Activated naive CD4-positive, alpha-beta T cell treated with anti-CD3 and anti-CD28 coated beads, Interleukin-2, amount 50 U/mL, for 24 hours (primary cell): ENCODE measurements around the gene ZNF182.
"Not testable (repeated sequence)": the region's sequence is repeated elsewhere in the genome, so short reads cannot be mapped to it uniquely, and the experiment has no call there.

Experiments used
- H3K27ac Mint-ChIP-seq: one replicate; pipeline ENCODE4 v1.8.0; 2021; ENCODE audit warnings: mild to moderate bottlenecking, mixed read lengths
- H3K27me3 Mint-ChIP-seq: one replicate; pipeline ENCODE4 v1.8.0; 2021; ENCODE audit warnings: mixed read lengths
- H3K36me3 Mint-ChIP-seq: one replicate; pipeline ENCODE4 v1.8.0; 2021; ENCODE audit warnings: mixed read lengths
- H3K4me1 Mint-ChIP-seq: one replicate; pipeline ENCODE4 v1.8.0; 2021; ENCODE audit warnings: mixed read lengths
- H3K4me3 Mint-ChIP-seq: one replicate; pipeline ENCODE4 v1.8.0; 2021; ENCODE audit warnings: mild to moderate bottlenecking, mixed read lengths
- H3K9me3 Mint-ChIP-seq: one replicate; pipeline ENCODE4 v1.8.0; 2021; ENCODE audit warnings: mixed read lengths

ZNF182 gene

GRCh38 chrX:47958761-47959342, 44.9 kb downstream of the ZNF182 start:
- Mint-ChIP-seq H3K36me3 (no peaks in the 10 kb centered on the region), H3K4me1 (no peaks in the 10 kb centered on the region), H3K27me3 (no peaks in the 10 kb centered on the region), H3K4me3 (no peak overlapping the region), H3K9me3 (no peaks in the 10 kb centered on the region), H3K27ac (no peak overlapping the region)

- H3K36me3 Mint-ChIP-seq, H3K27me3 Mint-ChIP-seq, H3K4me3 Mint-ChIP-seq, H3K4me1 Mint-ChIP-seq, H3K27ac Mint-ChIP-seq, H3K9me3 Mint-ChIP-seq: not testable (repeated sequence)
Measured at GRCh38 chrX:47958206-47958605, 45.6 kb downstream of the ZNF182 start.

GRCh38 chrX:47956016-47956415, 47.8 kb downstream of the ZNF182 start:
- Mint-ChIP-seq H3K27ac (no peak overlapping the region), H3K4me3 (no peak overlapping the region), H3K9me3 (peaks cover 5% of the 10 kb centered on the region), H3K4me1 (no peaks in the 10 kb centered on the region), H3K27me3 (no peaks in the 10 kb centered on the region), H3K36me3 (no peaks in the 10 kb centered on the region)

GRCh38 chrX:47955295-47955694, 48.5 kb downstream of the ZNF182 start:
- H3K27ac Mint-ChIP-seq, H3K4me3 Mint-ChIP-seq, H3K27me3 Mint-ChIP-seq, H3K36me3 Mint-ChIP-seq, H3K4me1 Mint-ChIP-seq: not testable (repeated sequence)
- H3K9me3 Mint-ChIP-seq = peaks cover 13% of the 10 kb centered on the region

GRCh38 chrX:47941423-47941822, 62.4 kb downstream of the ZNF182 start:
- H3K9me3 Mint-ChIP-seq = no peaks in the 10 kb centered on the region
- no peaks in the 10 kb centered on the region for H3K27me3 Mint-ChIP-seq
- peaks cover 5% of the 10 kb centered on the region for H3K36me3 Mint-ChIP-seq
- no peak overlapping the region for H3K27ac Mint-ChIP-seq
- no peak overlapping the region for H3K4me3 Mint-ChIP-seq
- H3K4me1 Mint-ChIP-seq = peaks cover 6% of the 10 kb centered on the region

- no peaks in the 10 kb centered on the region for H3K9me3 Mint-ChIP-seq
- H3K4me3 Mint-ChIP-seq = no peak overlapping the region
- H3K27ac Mint-ChIP-seq = no peak overlapping the region
- H3K27me3 Mint-ChIP-seq = no peaks in the 10 kb centered on the region
- H3K4me1 Mint-ChIP-seq = peaks cover 10% of the 10 kb centered on the region
- H3K36me3 Mint-ChIP-seq = peaks cover 5% of the 10 kb centered on the region
Measured at GRCh38 chrX:47940448-47940847, 63.3 kb downstream of the ZNF182 start.

GRCh38 chrX:47936940-47937317, 66.9 kb downstream of the ZNF182 start:
- no peaks in the 10 kb centered on the region for H3K9me3 Mint-ChIP-seq
- H3K27me3 Mint-ChIP-seq = no peaks in the 10 kb centered on the region
- H3K27ac Mint-ChIP-seq = no peak overlapping the region
- peak overlapping the region; percentile 87 for H3K4me3 Mint-ChIP-seq
- peaks cover 10% of the 10 kb centered on the region for H3K4me1 Mint-ChIP-seq
- peaks cover 2% of the 10 kb centered on the region for H3K36me3 Mint-ChIP-seq

DNA sequence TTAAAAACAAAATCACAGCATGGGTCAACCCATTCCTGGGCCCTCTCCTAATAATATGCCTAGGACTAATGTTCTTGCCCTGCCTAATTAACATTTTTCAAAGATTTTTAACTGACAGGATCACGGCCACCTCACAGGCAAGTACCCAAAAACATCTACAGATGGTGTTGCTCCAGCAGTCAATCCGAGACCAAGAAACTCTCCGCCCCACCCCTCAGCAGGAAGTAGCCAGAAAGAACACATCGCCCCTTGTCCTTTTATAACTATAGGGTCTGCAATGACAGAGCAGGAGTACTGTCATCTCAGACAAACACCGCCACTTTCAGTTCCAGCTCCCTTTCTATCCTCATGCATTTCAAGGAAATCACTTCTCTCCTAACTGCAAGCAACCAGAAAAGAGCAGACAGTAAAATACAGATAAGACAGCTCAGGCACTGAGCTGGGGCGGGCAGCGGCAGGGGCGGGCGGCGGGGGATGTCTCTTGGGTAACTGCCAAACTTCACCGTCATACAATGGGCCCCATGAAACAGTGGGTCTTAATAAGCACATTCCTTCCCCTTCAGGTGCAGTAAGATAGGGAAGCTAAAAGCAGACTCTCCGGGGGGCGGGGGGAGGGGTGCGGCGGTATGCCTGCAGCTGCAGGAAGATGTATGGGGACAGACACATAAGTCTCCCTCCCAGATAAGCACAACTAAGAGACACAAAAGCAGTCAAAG, 67.4 kb downstream of the ZNF182 start:
- H3K36me3 Mint-ChIP-seq = peaks cover 2% of the 10 kb centered on the region
- no peak overlapping the region for H3K27ac Mint-ChIP-seq
- H3K9me3 Mint-ChIP-seq = no peaks in the 10 kb centered on the region
- H3K4me1 Mint-ChIP-seq = peaks cover 10% of the 10 kb centered on the region
- H3K4me3 Mint-ChIP-seq = peak overlapping the region; percentile 87
- no peaks in the 10 kb centered on the region for H3K27me3 Mint-ChIP-seq

DNA sequence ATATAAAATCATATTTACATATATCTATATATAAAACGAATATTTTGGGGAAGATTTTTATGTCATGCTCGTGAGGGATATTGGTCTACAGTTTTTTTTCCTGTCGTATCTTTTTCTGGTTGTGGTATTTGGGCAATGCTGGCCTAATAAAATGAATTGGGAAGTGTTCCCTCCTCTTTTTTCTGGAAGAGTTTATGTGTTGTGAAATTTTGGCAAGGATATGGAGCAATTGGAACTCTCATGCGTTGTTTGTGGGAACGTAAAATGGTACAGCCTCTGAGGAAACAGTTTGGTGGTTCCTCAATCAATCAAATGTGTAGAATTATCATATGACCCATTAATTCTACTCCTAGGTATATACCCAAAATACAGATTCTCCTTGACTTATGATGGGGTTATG, 69.8 kb downstream of the ZNF182 start:
- H3K27me3 Mint-ChIP-seq = no peaks in the 10 kb centered on the region
- peaks cover 10% of the 10 kb centered on the region for H3K4me1 Mint-ChIP-seq
- no peak overlapping the region for H3K4me3 Mint-ChIP-seq
- no peaks in the 10 kb centered on the region for H3K36me3 Mint-ChIP-seq
- no peak overlapping the region for H3K27ac Mint-ChIP-seq
- no peaks in the 10 kb centered on the region for H3K9me3 Mint-ChIP-seq

DNA sequence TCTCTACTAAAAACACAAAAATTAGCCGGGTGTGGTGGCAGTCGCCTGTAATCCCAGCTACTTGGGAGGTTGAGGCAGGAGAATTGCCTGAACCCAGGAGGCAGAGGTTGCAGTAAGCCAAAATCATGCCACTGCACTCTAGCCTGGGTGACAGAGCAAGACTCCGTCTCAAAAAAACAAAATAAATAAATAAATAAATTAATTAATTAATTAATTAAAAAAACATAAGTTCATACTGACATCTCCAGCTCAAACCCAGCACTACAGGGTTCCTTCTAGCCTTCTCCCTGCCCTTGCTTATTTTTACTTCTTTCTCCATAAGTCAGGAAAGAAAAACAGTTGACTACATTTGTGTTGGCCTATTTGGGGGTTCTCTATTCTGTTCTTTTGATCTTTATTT, 71.8 kb downstream of the ZNF182 start:
- H3K4me3 Mint-ChIP-seq, H3K27me3 Mint-ChIP-seq, H3K9me3 Mint-ChIP-seq, H3K36me3 Mint-ChIP-seq, H3K27ac Mint-ChIP-seq, H3K4me1 Mint-ChIP-seq: not testable (repeated sequence)

GRCh38 chrX:47927212-47927611, 76.6 kb downstream of the ZNF182 start:
- H3K4me1 Mint-ChIP-seq = no peaks in the 10 kb centered on the region
- H3K4me3 Mint-ChIP-seq = no peak overlapping the region
- no peaks in the 10 kb centered on the region for H3K9me3 Mint-ChIP-seq
- H3K27ac Mint-ChIP-seq = no peak overlapping the region
- no peaks in the 10 kb centered on the region for H3K27me3 Mint-ChIP-seq
- H3K36me3 Mint-ChIP-seq = no peaks in the 10 kb centered on the region
